Neuronal stem cell (in vitro differentiated cells): ENCODE measurements around the gene CYP27C1.

Experiments
- DNase-seq: peaks from one replicate; pipeline ENCODE4 v3.0.0-alpha.2; 2013; ENCODE audit warnings: low spot score
- H2AFZ ChIP-seq: one replicate; pipeline ENCODE4 v1.6.1; 2013; ENCODE audit warnings: mild to moderate bottlenecking, low read length, inconsistent platforms
- H2AK5ac ChIP-seq: 2 replicates; pipeline ENCODE4 v1.6.1; 2013; ENCODE audit warnings: low read depth, mild to moderate bottlenecking, inconsistent platforms, low read length, moderate library complexity, mixed read lengths
- H2BK120ac ChIP-seq: 2 replicates; pipeline ENCODE4 v1.6.1; 2013; ENCODE audit warnings: low read depth, mild to moderate bottlenecking, inconsistent platforms, low read length, moderate library complexity, mixed read lengths
- H2BK12ac ChIP-seq: one replicate; pipeline ENCODE4 v1.6.1; 2013; ENCODE audit warnings: low read length, inconsistent platforms
- H2BK15ac ChIP-seq: 2 replicates; pipeline ENCODE4 v1.6.1; 2013; ENCODE audit warnings: mild to moderate bottlenecking, low read length, inconsistent platforms, mixed read lengths
- H2BK5ac ChIP-seq: one replicate; pipeline ENCODE4 v1.6.1; 2013; ENCODE audit warnings: inconsistent platforms, mild to moderate bottlenecking, low read length, moderate library complexity
- H3K14ac ChIP-seq: one replicate; pipeline ENCODE4 v1.6.1; 2013; ENCODE audit warnings: low read length, inconsistent platforms
- H3K18ac ChIP-seq: 2 replicates; pipeline ENCODE4 v1.6.1; 2013; ENCODE audit warnings: low read length, inconsistent platforms
- H3K23ac ChIP-seq: 2 replicates; pipeline ENCODE4 v1.6.1; 2013; ENCODE audit warnings: low read depth, mild to moderate bottlenecking, mixed read lengths, low read length, inconsistent platforms; ENCODE audit not compliant: poor library complexity
- H3K27ac ChIP-seq: replicated peaks from 3 replicates; pipeline ENCODE4 v1.5.1; 2013; ENCODE audit warnings: low read length, inconsistent platforms
- H3K27me3 ChIP-seq, 3 experiments: 2 replicates each; pipeline ENCODE4 v1.6.1; 2013; ENCODE audit warnings: low read length in 3 of 3, mild to moderate bottlenecking in 2 of 3, inconsistent platforms in 1 of 3, low read depth in 1 of 3, mixed read lengths in 1 of 3, moderate library complexity in 1 of 3; ENCODE audit not compliant: control insufficient read depth in 3 of 3, insufficient read depth in 3 of 3
- H3K36me3 ChIP-seq, 2 donors: replicated peaks in 1 of 2; 2 replicates each; pipeline ENCODE4 v1.6.1; 2013; ENCODE audit warnings: low read length in 2 of 2; ENCODE audit not compliant: control insufficient read depth in 2 of 2, insufficient read depth in 2 of 2
- H3K4ac ChIP-seq: 2 replicates; pipeline ENCODE4 v1.6.1; 2013; ENCODE audit warnings: inconsistent platforms, mild to moderate bottlenecking, low read length, moderate library complexity
- H3K4me1 ChIP-seq, 2 donors: 1 replicate in 1 of 2; 2 replicates in 1 of 2; pipeline ENCODE4 v1.6.1; 2013; ENCODE audit warnings: low read length in 2 of 2, low read depth in 1 of 2; ENCODE audit not compliant: control insufficient read depth in 2 of 2, insufficient read depth in 1 of 2
- H3K4me2 ChIP-seq: one replicate; pipeline ENCODE4 v1.6.1; 2013; ENCODE audit warnings: mild to moderate bottlenecking, low read length, inconsistent platforms; ENCODE audit not compliant: insufficient read depth, poor library complexity, severe bottlenecking
- H3K4me3 ChIP-seq, 2 donors: 2 replicates each; pipeline ENCODE4 v1.5.1; 2013; ENCODE audit warnings: low read length in 2 of 2, mild to moderate bottlenecking in 2 of 2, inconsistent platforms in 1 of 2, moderate library complexity in 1 of 2
- H3K79me1 ChIP-seq: one replicate; pipeline ENCODE4 v1.6.1; 2013; ENCODE audit warnings: low read depth, mild to moderate bottlenecking, inconsistent platforms, low read length, moderate library complexity
- H3K9ac ChIP-seq: one replicate; pipeline ENCODE4 v1.6.1; 2013; ENCODE audit warnings: mild to moderate bottlenecking, low read depth, low read length, inconsistent platforms; ENCODE audit not compliant: poor library complexity
- H3K9me3 ChIP-seq, 2 donors: replicated peaks in 1 of 2; 2 replicates each; pipeline versions ENCODE3 to v1.6.1; 2013; ENCODE audit warnings: low read length in 2 of 2, mild to moderate bottlenecking in 2 of 2, inconsistent platforms in 1 of 2, low read depth in 1 of 2, mixed read lengths in 1 of 2, moderate library complexity in 1 of 2; ENCODE audit not compliant: control insufficient read depth in 2 of 2, insufficient read depth in 1 of 2
- H4K8ac ChIP-seq: one replicate; pipeline ENCODE4 v1.6.1; 2013; ENCODE audit warnings: low read depth, mild to moderate bottlenecking, inconsistent platforms, low read length, moderate library complexity
- H4K91ac ChIP-seq: one replicate; pipeline ENCODE4 v1.6.1; 2013; ENCODE audit warnings: low read length, low read depth, mild to moderate bottlenecking, inconsistent platforms; ENCODE audit not compliant: poor library complexity
- WGBS, 2 donors: extraction: QIAGEN DNeasy Blood & Tissue Kit; methylation state at CpG; one replicate each; pipeline ENCODE4 v1.1.7; 2013; ENCODE audit warnings: missing lambda C conversion rate in 2 of 2, mixed read lengths in 1 of 2; ENCODE audit not compliant: insufficient read length in 2 of 2, insufficient replicate concordance in 1 of 2; ENCODE audit errors: extremely low coverage in 2 of 2; 5-methylcytosine and 5-hydroxymethylcytosine counted together

The CYP27C1 gene

DNA sequence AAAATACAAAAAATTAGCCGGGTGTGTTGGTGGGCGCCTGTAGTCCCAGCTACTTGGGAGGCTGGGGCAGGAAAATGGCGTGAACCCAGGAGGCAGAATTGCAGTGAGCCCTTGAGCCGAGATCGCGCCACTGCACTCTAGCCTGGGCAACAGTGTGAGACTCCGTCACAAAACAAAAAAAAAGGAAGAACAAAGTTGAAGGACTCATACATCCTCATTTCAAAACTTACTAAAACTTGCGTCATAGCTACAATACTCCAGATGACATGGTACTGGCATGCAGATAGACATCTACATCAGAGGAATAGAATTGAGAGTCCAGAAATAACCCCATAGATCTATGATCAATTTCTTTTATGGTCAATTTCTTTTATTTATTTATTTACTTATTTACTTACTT, 13.6 kb upstream of the CYP27C1 start:
- Histone ChIP-seq H2BK15ac (no peak overlapping the region), H2BK12ac (no peak overlapping the region), H3K14ac (no peak overlapping the region), H3K4me3 (no peak overlapping the region), H4K8ac (no peak overlapping the region), H2BK5ac (no peak overlapping the region), H2BK120ac (no peak overlapping the region), H3K18ac (no peak overlapping the region), H3K27me3 (no peaks in the 10 kb centered on the region), H3K36me3 (no peaks in the 10 kb centered on the region), H3K27ac (no peak overlapping the region), H2AFZ (no peak overlapping the region), H2AK5ac (no peak overlapping the region), H3K4ac (no peak overlapping the region), H3K9ac (no peak overlapping the region), H4K91ac (no peak overlapping the region), H3K79me1 (no peaks in the 10 kb centered on the region), H3K9me3 (peaks cover 2 to 3% of the 10 kb centered on the region in 2 donors), H3K4me2 (no peak overlapping the region), H3K23ac (no peak overlapping the region), H3K4me1 (no peaks in the 10 kb centered on the region)
- no peak for DNase-seq
- WGBS, 2 donors = no CpG with 5 or more reads among the region's 8 CpGs

DNA sequence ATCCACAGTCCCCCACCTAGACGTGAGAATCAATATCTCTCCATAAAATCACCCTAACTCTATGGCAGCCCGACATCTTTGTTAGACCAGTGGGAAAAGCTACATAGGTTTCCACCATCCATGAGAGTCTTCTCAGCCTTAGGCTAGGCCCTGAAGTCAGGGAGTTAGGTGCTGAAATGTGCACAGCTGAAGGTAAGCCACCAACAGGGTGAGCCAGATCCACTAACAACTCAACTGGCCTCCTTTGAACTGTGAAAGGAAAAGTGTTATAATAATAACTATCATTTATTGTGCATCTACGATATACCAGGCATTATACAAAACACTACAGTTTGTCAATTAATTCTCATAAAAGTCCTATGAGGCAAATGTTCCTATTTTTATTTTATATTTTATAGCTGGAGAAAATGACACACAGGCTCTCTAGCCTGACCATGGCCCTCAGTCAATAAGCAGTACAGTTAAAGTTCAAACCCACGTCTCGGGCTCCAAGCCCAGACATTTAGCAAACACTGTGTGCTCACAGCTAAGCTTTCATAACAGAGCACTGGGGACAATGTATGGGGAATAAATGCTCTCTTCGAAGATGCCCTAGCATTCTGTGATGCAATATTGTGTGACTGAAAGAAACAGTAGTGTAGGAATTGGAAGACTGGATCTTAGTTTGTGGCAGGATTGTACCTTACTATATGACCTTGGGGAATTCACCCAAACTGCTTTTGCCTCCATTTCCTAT, 11.2 kb upstream of the CYP27C1 start:
- Histone ChIP-seq H4K8ac (no peak overlapping the region), H3K14ac (no peak overlapping the region)

DNA sequence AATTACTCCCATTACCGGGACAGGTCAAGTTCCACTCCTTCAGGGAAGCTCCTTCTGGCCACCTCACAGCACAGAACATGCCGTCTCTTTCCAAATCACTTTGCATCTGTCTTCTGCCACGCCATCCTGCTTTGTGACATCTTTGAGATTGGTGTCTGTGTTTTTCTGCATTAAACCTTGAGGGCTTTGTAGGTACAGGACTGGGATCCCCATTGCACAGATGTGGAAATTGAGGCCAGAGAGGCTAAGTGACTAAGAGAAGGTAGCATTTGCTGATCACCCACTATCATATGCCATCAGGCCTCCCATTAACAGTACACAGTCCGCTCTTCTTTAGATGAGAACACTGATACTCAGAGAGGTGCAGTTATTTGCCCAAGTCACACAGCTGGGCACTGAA, 9.5 kb upstream of the CYP27C1 start:
- Histone ChIP-seq H3K9ac (no peak overlapping the region), H3K4me1 (no peaks in the 10 kb centered on the region), H2BK120ac (no peak overlapping the region), H2AK5ac (no peak overlapping the region), H3K9me3 (peaks cover 0 to 3% of the 10 kb centered on the region in 2 donors), H2AFZ (no peak overlapping the region), H3K27ac (no peak overlapping the region), H2BK12ac (no peak overlapping the region), H4K8ac (no peak overlapping the region), H3K4ac (no peak overlapping the region), H3K14ac (no peak overlapping the region), H2BK15ac (no peak overlapping the region), H3K79me1 (no peaks in the 10 kb centered on the region), H4K91ac (no peak overlapping the region), H3K4me3 (no peak overlapping the region), H3K4me2 (no peak overlapping the region), H2BK5ac (no peak overlapping the region), H3K27me3 (no peaks in the 10 kb centered on the region), H3K36me3 (no peaks in the 10 kb centered on the region), H3K23ac (no peak overlapping the region), H3K18ac (no peak overlapping the region)
- WGBS, 2 donors = no CpG with 5 or more reads among the region's 4 CpGs
- DNase-seq = no peak

More for the DNA sequence above, 11.2 kb upstream of the CYP27C1 start:
- no peak overlapping the region for H3K4me3 ChIP-seq
- no peak overlapping the region for H2AK5ac ChIP-seq
- no peak overlapping the region for H3K27ac ChIP-seq
- WGBS, 2 donors = no CpG with 5 or more reads among the region's 6 CpGs
- no peak overlapping the region for H2AFZ ChIP-seq
- no peak overlapping the region for H2BK15ac ChIP-seq
- DNase-seq = no peak
- H3K36me3 ChIP-seq = no peaks in the 10 kb centered on the region
- H3K18ac ChIP-seq = no peak overlapping the region
- peaks cover 0 to 3% of the 10 kb centered on the region in 2 donors for H3K9me3 ChIP-seq
- no peak overlapping the region for H3K9ac ChIP-seq
- no peak overlapping the region for H4K91ac ChIP-seq
- no peak overlapping the region for H3K4ac ChIP-seq
- no peak overlapping the region for H2BK12ac ChIP-seq
- no peak overlapping the region for H3K4me2 ChIP-seq
- H3K27me3 ChIP-seq = no peaks in the 10 kb centered on the region
- no peaks in the 10 kb centered on the region for H3K4me1 ChIP-seq
- H3K23ac ChIP-seq = no peak overlapping the region
- no peaks in the 10 kb centered on the region for H3K79me1 ChIP-seq
- H2BK5ac ChIP-seq = no peak overlapping the region
- no peak overlapping the region for H2BK120ac ChIP-seq

GRCh38 chr2:127228102-127228501, 8.0 kb upstream of the CYP27C1 start:
- H3K4ac ChIP-seq = no peak overlapping the region
- H2BK5ac ChIP-seq = no peak overlapping the region
- no peaks in the 10 kb centered on the region for H3K79me1 ChIP-seq
- no peak overlapping the region for H3K23ac ChIP-seq
- no peak overlapping the region for H3K27ac ChIP-seq
- no peaks in the 10 kb centered on the region for H3K36me3 ChIP-seq
- no peaks in the 10 kb centered on the region for H3K4me1 ChIP-seq
- WGBS, 2 donors = 100% methylated on average over 1 of the region's 5 CpGs; no CpG with 5 or more reads in 1 of the 2 donors
- no peak overlapping the region for H2AK5ac ChIP-seq
- H3K14ac ChIP-seq = no peak overlapping the region
- no peak for DNase-seq
- no peak overlapping the region for H2BK15ac ChIP-seq
- no peak overlapping the region for H2AFZ ChIP-seq
- H3K27me3 ChIP-seq = no peaks in the 10 kb centered on the region
- H4K8ac ChIP-seq = no peak overlapping the region
- no peak overlapping the region for H3K4me3 ChIP-seq
- H3K18ac ChIP-seq = no peak overlapping the region
- no peak overlapping the region for H2BK120ac ChIP-seq
- H2BK12ac ChIP-seq = no peak overlapping the region
- no peak overlapping the region for H3K9ac ChIP-seq
- H3K9me3 ChIP-seq = peaks cover 0 to 3% of the 10 kb centered on the region in 2 donors
- no peak overlapping the region for H3K4me2 ChIP-seq
- no peak overlapping the region for H4K91ac ChIP-seq
